Stimulated activated CD4-positive, alpha-beta T cell treated with anti-CD3 and anti-CD28 coated beads, TNF-alpha, amount 100 ng/mL, for 24 hours (primary cell): ENCODE data around the gene SAYSD1.
"Not testable (repeated sequence)": the region's sequence is repeated elsewhere in the genome, so short reads cannot be mapped to it uniquely, and the experiment has no call there.

Source experiments
- DNase-seq, 3 experiments: peaks; one replicate each; pipeline ENCODE4 v3.0.0-alpha.2; 2020; ENCODE audit warnings: low read depth in 3 of 3

The SAYSD1 gene

DNA sequence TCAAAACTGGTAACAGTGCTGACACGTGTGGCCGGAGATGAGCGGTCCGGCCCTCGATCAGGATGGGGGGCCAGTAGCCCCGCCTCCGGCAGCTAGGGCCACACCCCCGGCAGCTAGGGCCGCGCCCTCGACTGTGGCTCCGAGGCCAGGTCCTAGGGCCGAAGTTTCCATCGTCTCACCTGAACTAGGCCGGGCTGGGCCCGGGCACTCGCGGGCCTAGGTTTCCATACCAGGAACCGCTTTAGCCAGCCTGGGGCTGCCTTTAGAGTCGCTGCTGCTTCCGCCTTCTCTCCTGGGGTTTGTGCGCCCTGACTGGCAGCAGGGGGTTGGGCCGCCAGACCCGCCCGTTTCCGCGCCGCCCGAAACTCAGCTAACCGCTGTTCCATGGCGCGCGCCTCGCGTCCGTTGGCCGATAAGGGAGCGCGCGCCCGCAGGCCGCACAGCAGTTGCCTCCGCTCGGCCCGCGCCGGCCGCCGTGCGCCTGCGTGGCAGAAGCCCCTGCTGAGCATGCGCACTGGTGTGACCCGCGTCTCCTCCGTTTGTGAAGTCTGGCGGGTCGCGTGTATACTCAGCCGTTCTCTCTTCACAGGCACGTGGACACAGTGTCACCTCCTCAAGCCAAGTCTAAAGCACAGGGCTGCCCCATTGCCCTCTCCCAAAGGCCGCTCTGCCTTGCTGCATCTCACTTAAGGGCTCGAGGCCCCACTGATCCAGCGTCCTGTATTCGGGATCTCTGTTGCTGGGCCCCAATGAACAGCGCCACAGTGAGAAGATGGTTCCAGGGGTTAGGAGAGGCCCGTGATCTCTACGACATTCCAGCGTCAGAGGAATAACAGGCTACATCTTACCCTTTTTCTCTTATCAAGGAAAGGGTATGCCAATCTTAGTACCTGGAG lies at the start of gene SAYSD1:
Gene SAYSD1 (minus strand): TSS at position 483 of the 896 bp plus-strand sequence. CDS start 97 bp downstream, at position 386.
- peak; percentile 86 to 92 (median 88) for DNase-seq

- DNase-seq: no peak
Observed at GRCh38 chr6:39157511-39157910, 42.5 kb upstream of the SAYSD1 start.

DNA sequence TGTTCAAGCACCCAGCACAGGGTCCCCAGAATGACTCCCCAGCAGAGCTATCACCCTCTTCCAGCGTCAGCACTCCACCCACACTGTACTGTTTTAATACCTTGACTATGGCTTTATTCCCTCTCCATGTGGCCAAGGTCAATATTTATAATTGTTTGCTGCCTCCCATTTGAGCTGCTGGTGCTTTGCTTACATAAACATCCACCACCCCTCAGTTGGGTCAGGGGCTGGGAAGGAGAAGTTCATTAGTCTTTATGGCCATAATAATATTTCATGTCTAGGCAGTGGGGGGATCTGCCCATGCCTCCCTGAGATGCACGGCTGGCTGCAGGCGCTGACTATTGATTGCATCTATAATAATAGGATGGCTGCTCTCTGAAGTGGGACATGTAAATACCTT lies 41.8 kb upstream of the SAYSD1 start:
- no peak for DNase-seq

GRCh38 chr6:39154705-39155104 lies 39.7 kb upstream of the SAYSD1 start:
- no peak for DNase-seq

DNA sequence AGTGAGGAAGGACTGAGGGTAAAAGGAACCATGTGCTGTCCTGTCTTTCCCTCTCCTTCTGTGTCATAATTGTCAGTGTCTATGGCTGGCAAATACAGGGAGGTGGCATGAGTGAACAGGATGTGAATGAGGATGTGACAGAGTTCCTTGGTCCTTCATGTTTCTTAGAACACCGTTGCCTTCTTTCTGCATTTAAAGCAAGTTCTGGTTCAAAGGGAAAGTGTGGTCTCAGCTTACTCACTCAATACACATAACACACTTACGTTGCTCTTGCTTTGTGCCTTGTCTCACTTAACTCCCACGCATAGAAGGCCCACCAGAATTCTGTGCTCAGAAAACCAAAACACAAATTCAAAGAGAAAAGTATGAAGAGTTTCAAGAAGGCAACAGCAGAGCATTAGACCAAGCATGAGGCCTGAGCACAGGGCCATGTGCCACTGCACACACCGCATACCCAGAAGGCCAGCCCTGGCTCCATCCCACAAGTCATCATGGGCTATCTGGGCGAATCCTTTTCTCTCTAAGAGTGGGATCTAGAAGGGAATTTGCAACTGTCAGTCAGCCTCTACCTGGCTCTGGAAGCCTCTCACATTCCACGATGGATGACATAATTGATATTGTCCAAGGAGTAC lies 38.9 kb upstream of the SAYSD1 start:
- peak in 1 of 3 experiments; percentile 4 for DNase-seq

GRCh38 chr6:39152262-39152661 lies 37.3 kb upstream of the SAYSD1 start:
- DNase-seq: no peak

- no peak for DNase-seq
Observed at GRCh38 chr6:39151211-39151610, 36.2 kb upstream of the SAYSD1 start.

GRCh38 chr6:39144481-39145173 lies 29.6 kb upstream of the SAYSD1 start:
- no peak for DNase-seq

GRCh38 chr6:39143238-39143930 lies 28.4 kb upstream of the SAYSD1 start:
- DNase-seq: no peak

DNA sequence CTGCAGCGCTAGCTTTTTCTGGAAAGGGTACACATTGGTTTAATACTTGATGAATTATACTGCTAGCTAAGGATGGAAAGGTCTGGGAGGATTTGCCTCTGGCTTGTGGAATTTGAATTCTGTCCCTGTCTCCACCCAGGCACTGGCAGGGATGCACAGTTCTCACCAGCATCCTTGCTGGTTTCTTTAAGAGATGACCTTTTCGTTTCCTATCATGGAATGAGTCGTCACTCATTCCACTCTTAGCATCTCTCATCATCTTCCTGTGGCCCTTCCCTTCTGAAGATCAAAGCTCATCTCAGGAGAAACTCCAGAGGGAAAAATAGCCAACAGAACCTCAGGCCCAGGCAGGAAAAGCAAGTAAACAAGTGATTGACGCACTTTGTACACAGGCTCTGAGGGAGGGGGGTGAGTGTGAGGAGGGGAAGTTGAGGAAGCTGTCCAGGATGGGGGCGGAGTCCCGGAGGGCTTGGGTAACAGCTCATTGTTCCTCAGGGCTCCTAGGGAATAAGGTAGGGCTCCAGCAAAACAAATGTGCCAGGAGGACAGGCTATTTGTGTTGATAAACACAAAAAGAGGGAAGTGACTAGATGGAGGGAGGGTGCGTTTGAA lies 25.7 kb upstream of the SAYSD1 start:
- DNase-seq: no peak

- DNase-seq: peak in 1 of 3 experiments; percentile 4
Observed at GRCh38 chr6:39137245-39137644, 22.3 kb upstream of the SAYSD1 start.

DNA sequence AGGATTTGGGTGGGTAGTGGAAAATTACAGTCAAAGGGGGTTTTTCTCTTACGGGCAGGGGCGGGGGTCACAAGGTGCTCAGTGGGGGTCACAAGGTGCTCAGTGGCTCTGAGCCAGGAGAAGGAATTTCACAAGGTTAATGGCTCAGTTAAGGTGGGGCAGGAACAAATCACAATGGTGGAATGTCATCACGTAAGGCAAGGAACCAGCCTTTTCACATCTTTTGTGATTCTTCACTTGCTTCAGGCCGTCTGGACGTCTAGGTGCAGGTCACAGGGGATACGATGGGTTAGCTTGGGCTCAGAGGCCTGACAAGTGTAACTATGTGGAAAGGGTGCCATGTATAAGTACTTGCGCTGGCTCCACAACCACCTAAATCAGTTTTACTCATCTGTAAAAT lies 21.2 kb upstream of the SAYSD1 start:
- DNase-seq: not testable (repeated sequence)

- DNase-seq: not testable (repeated sequence)
Observed at GRCh38 chr6:39134761-39135160, 19.8 kb upstream of the SAYSD1 start.

DNA sequence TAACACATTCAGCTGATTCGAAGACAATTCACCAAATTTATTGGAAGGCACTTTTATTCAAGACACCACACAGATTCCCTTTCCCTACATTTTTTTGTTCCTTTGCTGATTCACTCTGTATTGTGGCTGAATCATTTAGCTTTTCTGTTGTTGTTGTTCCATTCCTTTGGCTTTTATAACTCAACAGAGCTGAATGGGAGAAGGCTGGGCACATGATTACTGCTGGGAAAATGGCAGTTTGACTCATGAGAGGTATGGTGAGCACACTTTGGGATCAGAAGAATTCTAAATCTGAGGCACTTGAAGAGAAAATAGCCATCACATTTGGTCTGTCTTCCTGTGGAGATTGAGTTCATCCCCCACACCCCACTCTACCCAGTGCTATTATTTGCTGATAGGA lies 15.7 kb upstream of the SAYSD1 start:
- no peak for DNase-seq

- DNase-seq: no peak
Observed at GRCh38 chr6:39128832-39129231, 13.8 kb upstream of the SAYSD1 start.

DNA sequence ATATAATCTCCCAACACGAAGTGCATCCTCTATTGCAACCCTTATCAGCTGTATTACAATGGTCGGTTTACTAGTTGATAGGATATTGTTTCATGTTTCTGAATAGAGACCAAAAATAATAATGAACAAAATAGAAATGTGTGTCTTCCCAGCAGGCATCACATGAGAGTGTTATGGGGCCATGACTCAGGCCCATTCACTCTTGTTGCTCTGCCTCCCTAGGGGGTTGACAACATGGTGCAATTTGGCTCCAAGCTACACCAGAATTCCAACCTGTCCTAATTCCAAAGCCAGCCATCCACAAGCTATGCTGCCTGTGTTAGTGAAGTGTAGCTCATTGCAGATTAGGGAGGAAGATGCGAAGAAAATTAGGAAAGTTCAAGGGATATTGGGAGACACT lies 13.1 kb upstream of the SAYSD1 start:
- DNase-seq: no peak

- no peak for DNase-seq
Observed at GRCh38 chr6:39124114-39124513, 9.1 kb upstream of the SAYSD1 start.

DNA sequence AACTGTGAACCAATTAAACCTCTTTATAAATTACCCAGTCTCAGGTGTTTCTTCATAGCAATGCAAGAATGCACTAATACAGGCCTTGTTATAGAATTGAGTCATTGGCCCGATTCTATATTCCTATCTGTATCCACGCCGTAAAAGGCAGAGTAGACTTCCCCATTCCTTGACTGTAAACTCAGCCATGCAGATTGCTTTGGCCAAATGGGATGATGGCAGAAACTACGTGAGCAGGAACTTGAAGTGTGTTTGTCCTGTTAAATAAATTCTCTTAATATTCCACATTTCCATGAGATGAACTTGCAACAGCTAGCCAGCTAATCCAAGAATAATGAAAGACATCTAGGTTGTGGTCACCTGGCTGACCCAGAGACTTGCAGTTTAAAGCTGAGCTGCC lies 3.9 kb upstream of the SAYSD1 start:
- no peak for DNase-seq

DNA sequence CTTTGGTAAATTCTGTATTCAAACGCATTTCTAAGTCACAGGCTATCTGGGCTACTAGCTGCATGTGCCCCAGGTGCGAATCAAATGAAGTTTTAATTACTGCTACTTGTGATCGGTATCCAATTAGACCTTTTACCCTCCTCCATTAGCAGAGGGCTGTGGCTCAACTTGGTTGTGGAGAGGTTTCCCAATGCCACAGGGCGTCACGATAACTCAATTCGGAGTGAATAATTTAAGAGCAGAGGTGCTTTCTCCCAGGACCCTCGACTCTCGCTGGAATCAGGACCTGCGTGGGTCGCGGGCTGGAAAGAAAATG lies 640 bp downstream of the SAYSD1 start:
- no peak for DNase-seq

GRCh38 chr6:39113788-39114187 lies 1.2 kb downstream of the SAYSD1 start:
- DNase-seq: no peak

DNA sequence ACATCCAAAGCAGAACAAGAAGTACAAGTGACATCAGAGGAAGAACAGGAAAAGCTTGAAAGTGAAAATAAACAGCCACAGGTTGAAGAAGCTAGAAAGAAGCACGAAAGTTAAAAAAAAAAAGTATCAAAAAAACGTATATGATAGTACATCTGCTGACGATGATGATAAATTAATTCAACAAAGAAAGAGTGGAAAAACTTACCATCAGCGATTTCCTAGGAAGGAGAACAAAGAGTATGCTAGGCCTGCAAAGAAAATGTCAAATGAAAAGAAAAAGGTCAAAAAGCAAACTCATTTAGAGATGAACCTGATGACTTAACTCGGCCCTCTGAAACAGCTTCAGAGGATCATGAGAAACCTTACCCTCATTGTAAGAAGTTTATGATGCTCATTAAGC lies 3.7 kb downstream of the SAYSD1 start:
- no peak for DNase-seq
